Uterus (tissue), 4 donors: ENCODE data around the gene TOLLIP. TPM values are rescaled to one million over a fixed set of nuclear protein-coding genes. Genes with fewer than 3 reads are reported as not detected.

Experiments
- DNase-seq, 2 donors: peaks; one replicate each; pipeline ENCODE4 v3.0.0-alpha.2; 2019 to 2020
- H3K27ac ChIP-seq, 2 donors: fragments of 200-600 bp; sonication (generic); 1 replicate in 1 of 2; 2 replicates in 1 of 2; pipeline ENCODE4 v1.5.1; 2016 to 2018
- H3K27me3 ChIP-seq, 2 donors: fragments of 200-600 bp; sonication (generic); one replicate each; pipeline ENCODE4 v1.5.1; 2018 to 2019; ENCODE audit warnings: control low read depth in 1 of 2
- H3K36me3 ChIP-seq, 2 donors: fragments of 200-600 bp; sonication (generic); one replicate each; pipeline ENCODE4 v1.5.1; 2019; ENCODE audit warnings: control low read depth in 1 of 2
- H3K4me1 ChIP-seq, 2 donors: fragments of 200-600 bp; sonication (generic); one replicate each; pipeline ENCODE4 v1.5.1; 2018 to 2019; ENCODE audit warnings: control low read depth in 1 of 2
- H3K4me3 ChIP-seq, 2 donors: fragments of 200-600 bp; sonication (generic); 1 replicate in 1 of 2; 2 replicates in 1 of 2; pipeline ENCODE4 v1.5.1; 2018 to 2019; ENCODE audit warnings: mild to moderate bottlenecking in 1 of 2
- H3K9me3 ChIP-seq, 2 donors: fragments of 200-600 bp; sonication (generic); one replicate each; pipeline ENCODE4 v1.5.1; 2019; ENCODE audit warnings: control low read depth in 1 of 2
- CTCF ChIP-seq, 4 experiments: fragments of 200-600 bp in 2 of 4; fragments of 450-650 bp in 2 of 4; sonication (generic) in 2 of 4; IDR thresholded peaks; one replicate each; pipeline ENCODE4 v1.5.1; 2016 to 2019; ENCODE audit warnings: antibody characterized with exemption in 4 of 4, mild to moderate bottlenecking in 2 of 4, moderate library complexity in 1 of 4
- POLR2A ChIP-seq, 2 donors: fragments of 450-650 bp; IDR thresholded peaks; one replicate each; pipeline ENCODE4 v1.6.1; 2016; ENCODE audit warnings: antibody characterized with exemption in 2 of 2, mild to moderate bottlenecking in 1 of 2, moderate library complexity in 1 of 2
- intact Hi-C: fragments of 100-400 bp; cut with DNase I; formaldehyde crosslinking; loops from one replicate; pipeline ENCODE4 v1.15.1; 2023; ENCODE audit warnings: low total_unique reads
- total RNA-seq, 4 donors: library from RNA; depleted of rRNA in 3 of 4; stranded (reverse); fragments of >200 nt in 3 of 4; gene quantifications; one replicate each; pipeline versions ENCODE4 v1.1.0 to v1.2.4, GENCODE V29; 2014 to 2023
- donor health status: DM: yes; HTN: yes; CAD: no.

TOLLIP gene
- total RNA-seq, 4 donors from 2014 or later: 5.9 to 86.8 (median 36.2) TPM

GRCh38 chr11:1232021-1232882 lies 77.2 kb downstream of the TOLLIP start:
- H3K36me3 ChIP-seq: no peaks in the 10 kb centered on the region
- intact Hi-C loops: no loop called here
- no peaks in the 10 kb centered on the region for H3K9me3 ChIP-seq
- no peaks in the 10 kb centered on the region for H3K4me1 ChIP-seq
- H3K27ac ChIP-seq: no peak overlapping the region
- TF ChIP-seq POLR2A (IDR thresholded peaks at IDR 0.05): no peak
- no peak for TF ChIP-seq CTCF (IDR thresholded peaks at IDR 0.05)
- no peak overlapping the region for H3K4me3 ChIP-seq
- peaks cover 0 to 5% of the 10 kb centered on the region in 2 donors for H3K27me3 ChIP-seq
- no peak for DNase-seq

GRCh38 chr11:1231396-1232020 lies 77.9 kb downstream of the TOLLIP start:
- intact Hi-C loops: no loop called here
- DNase-seq: no peak
- H3K27me3 ChIP-seq: peaks cover 0 to 5% of the 10 kb centered on the region in 2 donors

GRCh38 chr11:1230456-1231395 lies 78.7 kb downstream of the TOLLIP start:
- H3K27me3 ChIP-seq: peaks cover 0 to 5% of the 10 kb centered on the region in 2 donors
- intact Hi-C loops: no loop called here
- no peak for DNase-seq
- H3K4me3 ChIP-seq: no peak overlapping the region
- no peaks in the 10 kb centered on the region for H3K9me3 ChIP-seq
- H3K27ac ChIP-seq: no peak overlapping the region
- H3K36me3 ChIP-seq: no peaks in the 10 kb centered on the region
- TF ChIP-seq POLR2A (IDR thresholded peaks at IDR 0.05) (no peak), CTCF (IDR thresholded peaks at IDR 0.05) (no peak)
- no peaks in the 10 kb centered on the region for H3K4me1 ChIP-seq

More at GRCh38 chr11:1231396-1232020, 77.9 kb downstream of the TOLLIP start:
- Histone ChIP-seq H3K4me1 (no peaks in the 10 kb centered on the region), H3K9me3 (no peaks in the 10 kb centered on the region), H3K4me3 (no peak overlapping the region), H3K27ac (no peak overlapping the region), H3K36me3 (no peaks in the 10 kb centered on the region)
- TF ChIP-seq POLR2A (IDR thresholded peaks at IDR 0.05): no peak
- TF ChIP-seq CTCF (IDR thresholded peaks at IDR 0.05): no peak

- no peak overlapping the region for H3K27ac ChIP-seq
- no peaks in the 10 kb centered on the region for H3K9me3 ChIP-seq
- H3K27me3 ChIP-seq: peaks cover 0 to 5% of the 10 kb centered on the region in 2 donors
- H3K36me3 ChIP-seq: no peaks in the 10 kb centered on the region
- DNase-seq: no peak
- TF ChIP-seq CTCF (IDR thresholded peaks at IDR 0.05) (no peak), POLR2A (IDR thresholded peaks at IDR 0.05) (no peak)
- intact Hi-C loops: no loop called here
- no peaks in the 10 kb centered on the region for H3K4me1 ChIP-seq
- H3K4me3 ChIP-seq: no peak overlapping the region
These were observed 79.3 kb downstream of the TOLLIP start for GRCh38 chr11:1230121-1230455.
